BJ (cell line): ENCODE results near the gene SH3RF3. TPM values are rescaled to one million over a fixed set of nuclear protein-coding genes. Genes with fewer than 3 reads are reported as not detected.

Source experiments
- CTCF ChIA-PET: fragments of 350-600 bp; formaldehyde crosslinking; extraction: SDS; loops from one replicate; lab custom pipeline; 2021; ENCODE audit warnings: antibody characterized with exemption, inconsistent platforms; lab: Yijun Ruan, JAX
- POLR2A ChIA-PET: fragments of 300-600 bp; sonication (Branson Sonifier 250); formaldehyde crosslinking; extraction: SDS; loops from one replicate; lab custom pipeline; 2021; ENCODE audit warnings: antibody characterized with exemption; lab: Charles Lee
- DNase-seq: peaks from one replicate; pipeline ENCODE4 v3.0.0-alpha.2; 2011; ENCODE audit warnings: low read depth
- H3K27me3 ChIP-seq: 2 replicates; pipeline ENCODE4 v1.6.0; 2011; ENCODE audit warnings: low read length; ENCODE audit not compliant: control insufficient read depth, insufficient read depth
- H3K36me3 ChIP-seq: 2 replicates; pipeline ENCODE4 v1.5.1; 2011; ENCODE audit warnings: low read length; ENCODE audit not compliant: control insufficient read depth, insufficient read depth
- H3K4me3 ChIP-seq: 2 replicates; pipeline ENCODE4 v1.5.1; 2011; ENCODE audit warnings: low read depth, mild to moderate bottlenecking, control low read depth, low read length
- polyA plus RNA-seq: library from polyadenylated mRNA; depleted of rRNA; stranded (reverse); fragments of >200 nt; gene quantifications from 2 replicates; pipeline ENCODE4 v1.2.3, GENCODE V29; 2011
- TF ChIP-seq, protein P1 (sequence below): IDR thresholded peaks from 2 replicates; pipeline ENCODE4 v1.5.1; 2011; ENCODE audit warnings: low read depth, mild to moderate bottlenecking, control low read depth, inconsistent platforms, low read length, moderate library complexity; ENCODE audit not compliant: insufficient read depth

Gene SH3RF3
- polyA plus RNA-seq, 1 experiment = 3.6 TPM

DNA sequence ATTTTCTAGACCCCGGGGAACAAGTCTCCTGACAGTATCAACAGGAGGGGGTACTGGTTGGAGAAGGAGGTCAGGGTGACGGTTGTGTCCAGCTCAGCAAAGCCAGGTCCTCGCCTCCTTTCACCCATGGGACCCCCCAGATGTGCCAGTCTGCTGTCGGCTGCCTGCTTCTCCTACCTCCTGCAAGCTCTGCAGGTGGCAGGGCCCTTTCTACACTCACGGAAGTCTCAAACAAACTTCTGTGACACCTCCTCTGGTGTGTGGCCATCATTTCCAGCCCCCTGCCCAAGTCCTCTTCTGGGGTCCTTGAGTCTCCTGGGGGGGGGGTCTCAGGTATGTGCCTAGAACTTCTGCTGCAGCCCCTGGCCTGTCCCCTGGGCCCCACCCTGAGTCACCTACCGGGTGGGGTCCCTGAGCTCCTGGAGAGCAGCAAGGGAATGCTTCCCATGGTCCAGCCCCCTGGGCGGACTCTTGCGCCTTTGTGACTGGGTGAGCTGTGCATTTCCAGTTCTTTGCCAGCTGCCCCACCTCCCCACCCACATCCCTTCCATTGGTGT is 12.8 kb downstream of the SH3RF3 start:
- H3K4me3 ChIP-seq = no peak overlapping the region
- CTCF ChIA-PET = interaction anchor here (0.7 to 1.0 kb wide), 4 partner anchors 10 to 380 kb away, joined by 3 read pairs; no protein-coding TSS in a partner anchor
- no peaks in the 10 kb centered on the region for H3K27me3 ChIP-seq
- no peak for DNase-seq
- H3K36me3 ChIP-seq = no peaks in the 10 kb centered on the region
- POLR2A ChIA-PET = no interaction called here
- TF ChIP-seq, protein P1, sequence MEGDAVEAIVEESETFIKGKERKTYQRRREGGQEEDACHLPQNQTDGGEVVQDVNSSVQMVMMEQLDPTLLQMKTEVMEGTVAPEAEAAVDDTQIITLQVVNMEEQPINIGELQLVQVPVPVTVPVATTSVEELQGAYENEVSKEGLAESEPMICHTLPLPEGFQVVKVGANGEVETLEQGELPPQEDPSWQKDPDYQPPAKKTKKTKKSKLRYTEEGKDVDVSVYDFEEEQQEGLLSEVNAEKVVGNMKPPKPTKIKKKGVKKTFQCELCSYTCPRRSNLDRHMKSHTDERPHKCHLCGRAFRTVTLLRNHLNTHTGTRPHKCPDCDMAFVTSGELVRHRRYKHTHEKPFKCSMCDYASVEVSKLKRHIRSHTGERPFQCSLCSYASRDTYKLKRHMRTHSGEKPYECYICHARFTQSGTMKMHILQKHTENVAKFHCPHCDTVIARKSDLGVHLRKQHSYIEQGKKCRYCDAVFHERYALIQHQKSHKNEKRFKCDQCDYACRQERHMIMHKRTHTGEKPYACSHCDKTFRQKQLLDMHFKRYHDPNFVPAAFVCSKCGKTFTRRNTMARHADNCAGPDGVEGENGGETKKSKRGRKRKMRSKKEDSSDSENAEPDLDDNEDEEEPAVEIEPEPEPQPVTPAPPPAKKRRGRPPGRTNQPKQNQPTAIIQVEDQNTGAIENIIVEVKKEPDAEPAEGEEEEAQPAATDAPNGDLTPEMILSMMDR = no peak

GRCh38 chr2:109142416-109143210 is 13.6 kb downstream of the SH3RF3 start:
- H3K36me3 ChIP-seq = no peaks in the 10 kb centered on the region
- TF ChIP-seq, protein P1 = no peak
- ChIA-PET CTCF (interaction anchor here (0.8 to 0.9 kb wide), 2 partner anchors 28 to 379 kb away, joined by 3 read pairs; no protein-coding TSS in a partner anchor), POLR2A (no interaction called here)
- no peaks in the 10 kb centered on the region for H3K27me3 ChIP-seq
- no peak for DNase-seq
- H3K4me3 ChIP-seq = no peak overlapping the region

DNA sequence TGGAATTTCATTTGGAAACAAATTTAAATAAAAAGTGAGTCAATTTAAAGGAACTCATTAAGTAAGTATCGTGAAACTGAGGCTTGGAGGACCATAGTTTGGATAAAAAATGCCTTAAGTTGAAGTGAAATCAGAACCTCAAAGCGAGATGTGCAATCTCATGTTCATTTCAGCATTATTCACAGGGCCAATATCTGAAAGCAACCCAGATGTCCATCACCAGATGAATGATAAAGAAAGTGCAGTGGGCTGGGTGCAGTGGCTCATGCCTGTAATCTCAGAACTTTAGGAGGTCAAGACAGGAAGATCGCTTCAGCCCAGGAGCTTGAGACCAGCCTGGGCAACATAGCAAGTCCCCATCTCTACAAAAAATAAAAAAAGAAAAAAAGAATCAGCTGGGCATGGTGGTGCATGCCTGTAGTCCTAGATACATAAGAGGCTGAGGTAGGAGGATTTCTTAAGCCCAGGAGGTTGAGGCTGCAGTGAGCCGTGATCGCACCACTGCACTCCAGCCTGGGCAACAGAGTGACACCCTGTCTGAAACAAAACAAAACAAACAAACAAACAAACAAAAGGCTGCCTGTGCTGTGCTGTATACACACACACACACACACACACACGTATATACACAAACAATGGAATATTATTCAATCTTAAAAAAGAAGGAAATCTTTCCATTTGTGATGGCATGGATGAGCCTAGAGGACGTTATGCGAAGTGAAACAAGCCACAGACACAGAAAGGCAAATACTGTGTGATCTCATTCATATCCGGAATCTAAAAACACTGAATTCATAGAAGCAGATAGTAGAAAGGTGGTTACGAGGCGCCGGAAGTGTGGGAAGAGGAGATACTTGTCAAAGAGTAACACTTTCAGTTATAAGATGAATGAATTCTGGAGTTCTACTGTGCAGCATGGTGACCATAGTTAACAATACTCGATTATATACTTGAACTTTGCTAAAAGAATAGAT is 14.5 kb downstream of the SH3RF3 start:
- TF ChIP-seq, protein P1 = no peak
- DNase-seq = no peak
- Histone ChIP-seq H3K4me3 (no peak overlapping the region), H3K36me3 (no peaks in the 10 kb centered on the region), H3K27me3 (no peaks in the 10 kb centered on the region)
- ChIA-PET CTCF (interaction anchor here (1.5 kb wide), 1 partner anchor 18 kb away, joined by 3 read pairs; no protein-coding TSS in a partner anchor), POLR2A (no interaction called here)

- CTCF ChIA-PET = interaction anchor here (1.5 kb wide), 1 partner anchor 17 kb away, joined by 3 read pairs; no protein-coding TSS in a partner anchor
- no peak for DNase-seq
- POLR2A ChIA-PET = no interaction called here
- no peaks in the 10 kb centered on the region for H3K36me3 ChIP-seq
- TF ChIP-seq, protein P1 = no peak
- H3K27me3 ChIP-seq = no peaks in the 10 kb centered on the region
- H3K4me3 ChIP-seq = no peak overlapping the region
These were observed 15.3 kb downstream of the SH3RF3 start for GRCh38 chr2:109144271-109144670.
